ENCODE data around the gene DIS3L2.

- TF ChIP-seq CTCF (conservative IDR thresholded peaks at IDR 0.05; ENCODE audit: low read length) (no peak), EZH2phosphoT487 (IDR thresholded peaks at IDR 0.05; ENCODE audit: borderline replicate concordance) (no peak)
Observed at GRCh38 chr2:232038881-232039485, 77.5 kb downstream of the DIS3L2 start.
